H1 (cell line): Measurements from ENCODE around the gene TMEM253. TPM values are rescaled to one million over a fixed set of nuclear protein-coding genes. Genes with fewer than 3 reads are reported as not detected.

Experiments
- CHD7 ChIP-seq: fragments of 300-600 bp; sonication (generic); IDR thresholded peaks from 2 replicates; pipeline ENCODE4 v1.7.1; 2012; ENCODE audit warnings: low read length, moderate library complexity, mild to moderate bottlenecking, inconsistent platforms; ENCODE audit not compliant: insufficient replicate concordance
- FOSL1 ChIP-seq: IDR thresholded peaks from 2 replicates; pipeline ENCODE4 v1.6.1; 2011; ENCODE audit warnings: mild to moderate bottlenecking, low read depth, low read length, moderate library complexity; ENCODE audit not compliant: insufficient read depth
- POLR2A ChIP-seq, 2 experiments: IDR thresholded peaks; 1 replicate in 1 of 2; 2 replicates in 1 of 2; pipeline ENCODE4 v1.6.1; 2011; ENCODE audit warnings: low read depth in 2 of 2, low read length in 2 of 2, mild to moderate bottlenecking in 2 of 2; ENCODE audit errors: control extremely low read depth in 1 of 2
- POLR2AphosphoS5 ChIP-seq: IDR thresholded peaks from 2 replicates; pipeline ENCODE4 v1.6.1; 2011; ENCODE audit warnings: low read depth, low read length
- RAD21 ChIP-seq, 2 experiments: IDR thresholded peaks in 1 of 2; conservative IDR thresholded peaks in 1 of 2; 2 replicates each; pipeline ENCODE4 v1.6.1; 2011; ENCODE audit warnings: low read depth in 2 of 2, low read length in 2 of 2, improper control_type of control experiment in 1 of 2, inconsistent platforms in 1 of 2, mild to moderate bottlenecking in 1 of 2, moderate library complexity in 1 of 2
- SUZ12 ChIP-seq: fragments of 200-600 bp; sonication (generic); IDR thresholded peaks from 2 replicates; pipeline ENCODE4 v1.6.1; 2012; ENCODE audit warnings: mild to moderate bottlenecking, inconsistent platforms, low read length, moderate library complexity, mixed read lengths
- TAF7 ChIP-seq: optimal IDR thresholded peaks from 2 replicates; pipeline ENCODE3; 2011; ENCODE audit warnings: low read depth, mild to moderate bottlenecking, inconsistent platforms, low read length, moderate library complexity, borderline replicate concordance
- YY1 ChIP-seq: IDR thresholded peaks from 2 replicates; pipeline ENCODE4 v1.6.1; 2011; ENCODE audit warnings: low read depth, mild to moderate bottlenecking, low read length
- polyA plus RNA-seq, 7 experiments: library from polyadenylated mRNA; depleted of rRNA in 3 of 7; stranded (reverse) in 5 of 7; unstranded in 2 of 7; fragments of >200 nt in 5 of 7; fragments of 200-250 nt in 2 of 7; gene quantifications; 1 replicate in 5 of 7; 2 replicates in 1 of 7; 4 replicates in 1 of 7; pipeline versions ENCODE4 v1.2.1 to v1.2.3, GENCODE V29; 2011 to 2013; ENCODE audit warnings: missing spikeins in 2 of 7, mixed read lengths in 2 of 7
- total RNA-seq: library from RNA; stranded (reverse); fragmentation: NEBNext Ultra II Directional; extraction: Animal tissue kit (Norgen Biotek cat#: 25700); gene quantifications from 2 replicates; pipeline ENCODE4 v1.2.1, GENCODE V29; 2021
- TF ChIP-seq, protein P1 (sequence below): IDR thresholded peaks from 2 replicates; pipeline ENCODE4 v1.6.1; 2011; ENCODE audit warnings: low read length, improper control_type of control experiment

The TMEM253 gene
- total and polyA plus RNA-seq, 2 of the 8 experiments (the other 6 are each of a cell fraction or from before 2014, with no cell fraction given) = 1.9 to 2.2 TPM

GRCh38 chr14:21090194-21090939 lies 10.5 kb upstream of the TMEM253 start (continued):
- no peak for TF ChIP-seq CHD7
- peak; percentile 48 for TF ChIP-seq TAF7
- TF ChIP-seq POLR2A (IDR thresholded peaks at IDR 0.05; ENCODE audit: control extremely low read depth in 1 of 2, low read depth in 2 of 2, low read length in 2 of 2) = peak; percentile 62 to 71
- TF ChIP-seq FOSL1 = no peak
- TF ChIP-seq, protein P1, sequence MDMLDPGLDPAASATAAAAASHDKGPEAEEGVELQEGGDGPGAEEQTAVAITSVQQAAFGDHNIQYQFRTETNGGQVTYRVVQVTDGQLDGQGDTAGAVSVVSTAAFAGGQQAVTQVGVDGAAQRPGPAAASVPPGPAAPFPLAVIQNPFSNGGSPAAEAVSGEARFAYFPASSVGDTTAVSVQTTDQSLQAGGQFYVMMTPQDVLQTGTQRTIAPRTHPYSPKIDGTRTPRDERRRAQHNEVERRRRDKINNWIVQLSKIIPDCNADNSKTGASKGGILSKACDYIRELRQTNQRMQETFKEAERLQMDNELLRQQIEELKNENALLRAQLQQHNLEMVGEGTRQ = no peak
- TF ChIP-seq RAD21 (IDR thresholded peaks at IDR 0.05 in 1 of 2, conservative IDR thresholded peaks at IDR 0.05 in 1 of 2; ENCODE audit: low read depth in 2 of 2, low read length in 2 of 2) = peak; percentile 42 to 57
- TF ChIP-seq SUZ12 = no peak
- peak; percentile 83; the same call in 1 of the 2 replicates for TF ChIP-seq POLR2AphosphoS5
- TF ChIP-seq YY1 = 0 out of 2 replicates have a peak, but pooled peaks have one; percentile 18
- TF ChIP-seq, all 59 proteins: peak for 7
